Measurements from ENCODE around the gene UGGT2.
A peak's percentile ranks its signal among the peaks of the same experiment; 100 is the strongest.
"Not testable (repeated sequence)": the region's sequence is repeated elsewhere in the genome, so short reads cannot be mapped to it uniquely, and the experiment has no call there.

The UGGT2 gene

DNA sequence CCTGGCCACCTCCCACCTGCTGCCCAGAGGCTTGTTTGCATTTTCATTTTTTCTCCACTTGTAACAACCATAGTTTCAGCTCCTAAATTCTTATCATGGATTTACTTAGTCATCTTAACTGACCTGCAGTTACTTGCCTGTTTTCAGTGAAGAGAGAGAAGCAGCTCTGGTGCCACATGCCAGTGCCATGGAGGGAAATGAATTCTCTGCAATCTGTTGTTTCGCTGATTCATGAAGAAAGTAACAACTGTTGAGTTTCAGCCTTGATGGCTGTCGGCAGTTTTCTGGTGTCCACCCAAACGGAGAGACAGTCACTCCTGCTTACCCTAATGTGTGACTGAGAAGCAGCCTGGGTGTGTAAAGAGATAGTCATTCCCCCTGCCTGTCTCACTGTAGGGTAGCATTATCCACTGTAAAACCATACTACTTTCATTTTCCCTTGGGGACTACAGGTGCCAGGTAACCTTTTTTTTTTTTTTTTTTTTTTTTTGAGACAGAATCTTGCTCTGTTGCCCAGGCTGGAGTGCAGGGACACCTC is 260.1 kb downstream of the UGGT2 start:
- no peak for DNase-seq

DNA sequence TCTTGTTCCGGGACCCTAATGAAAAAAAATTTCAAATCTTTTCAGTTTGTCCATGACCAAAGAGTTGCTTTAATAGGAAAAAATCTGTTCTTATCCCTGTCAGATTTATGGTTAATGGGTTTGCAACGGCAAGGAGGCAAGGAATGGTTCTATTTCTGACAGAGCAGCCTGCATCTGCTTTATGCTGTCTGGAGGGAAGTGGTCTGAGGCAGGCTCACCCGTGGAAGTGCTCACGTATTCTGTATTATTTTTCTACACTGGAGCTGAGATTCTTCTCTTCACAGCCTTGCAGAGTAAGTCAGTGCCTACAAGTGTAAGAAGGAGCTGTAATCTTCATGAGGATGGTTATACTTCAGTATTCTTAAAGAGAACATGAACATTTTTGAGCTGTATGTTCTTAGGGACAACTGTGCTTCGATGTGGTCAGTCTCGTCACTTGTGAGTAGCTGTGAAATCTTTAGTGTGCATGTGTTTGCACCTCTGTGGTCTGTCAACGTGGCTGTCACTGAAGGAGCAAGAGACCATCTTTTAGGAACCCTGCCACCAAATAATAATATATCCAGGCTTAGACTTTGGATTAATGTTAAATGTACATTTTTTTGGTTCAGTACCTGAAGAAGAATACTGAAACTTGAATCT is 262.0 kb downstream of the UGGT2 start:
- DNase-seq = no peak

DNA sequence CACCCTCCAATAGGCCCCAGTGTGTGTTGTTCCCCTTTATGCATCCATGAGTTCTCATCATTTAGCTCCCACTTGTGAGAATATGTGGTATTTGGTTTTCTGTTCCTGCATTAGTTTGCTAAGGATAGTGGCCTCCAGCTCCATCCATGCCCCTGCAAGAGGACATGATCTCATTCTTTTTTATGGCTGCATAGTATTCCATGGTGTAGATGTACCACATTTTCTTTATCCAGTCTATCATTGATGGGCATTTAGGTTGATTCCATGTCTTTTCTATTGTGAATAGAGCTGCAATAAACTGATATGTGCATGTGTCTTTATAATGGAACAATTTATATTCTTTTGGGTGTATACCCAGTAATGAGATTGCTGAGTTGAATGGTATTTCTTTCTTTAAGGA is 263.9 kb downstream of the UGGT2 start:
- DNase-seq = not testable (repeated sequence)

DNA sequence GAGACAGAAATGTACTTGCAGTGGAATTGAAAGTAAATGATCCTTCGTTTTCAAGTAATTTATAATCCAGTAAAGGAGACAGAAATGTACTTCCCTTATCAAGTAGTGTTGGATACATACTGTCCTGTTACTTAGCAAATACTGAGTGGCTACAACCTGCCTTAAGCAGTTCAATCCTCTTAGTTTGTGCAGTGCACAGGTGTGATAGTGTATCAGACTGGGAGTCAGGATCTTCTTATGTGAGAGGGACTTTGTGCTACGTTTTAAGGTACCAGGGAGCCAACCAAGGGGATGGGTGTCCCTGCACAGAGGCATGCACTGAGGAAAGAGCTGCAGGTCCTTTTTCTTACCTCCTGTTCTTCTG is 265.1 kb downstream of the UGGT2 start:
- DNase-seq = no peak

DNA sequence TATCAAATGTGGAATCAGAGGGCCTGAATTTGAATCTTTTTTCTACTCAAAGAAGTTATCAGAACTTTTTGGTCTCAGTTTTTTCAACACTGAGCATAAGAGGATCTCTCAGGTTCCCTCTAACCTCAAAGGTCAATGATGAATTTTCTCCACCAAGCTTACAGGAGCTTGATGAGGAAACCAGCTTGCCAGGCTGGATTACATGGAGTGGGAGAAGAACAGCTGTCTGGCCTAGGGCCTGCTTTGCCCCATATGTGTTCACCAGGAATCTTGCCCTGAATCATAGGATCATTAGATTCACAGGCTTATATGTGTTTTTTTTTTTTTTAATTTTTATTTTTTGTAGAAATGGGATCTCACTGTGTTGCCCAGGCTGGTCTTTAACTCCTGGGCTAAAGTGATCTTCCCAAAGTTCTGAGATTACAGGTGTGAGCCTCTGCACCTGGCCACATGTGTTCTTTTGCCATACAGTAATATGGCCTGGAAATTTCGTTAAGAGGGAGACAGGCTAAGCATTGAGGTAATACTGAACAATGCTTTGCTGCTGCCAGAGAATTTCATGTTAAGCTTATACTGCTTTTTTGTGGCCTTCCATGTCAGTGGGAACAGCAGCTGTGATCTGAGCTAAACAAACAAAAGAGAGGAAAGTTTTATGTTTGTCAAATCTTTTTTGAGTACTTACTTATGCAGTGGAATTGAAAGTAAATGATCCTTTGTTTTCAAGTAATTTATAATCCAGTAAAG is 265.7 kb downstream of the UGGT2 start:
- peak; percentile 10 for DNase-seq

DNA sequence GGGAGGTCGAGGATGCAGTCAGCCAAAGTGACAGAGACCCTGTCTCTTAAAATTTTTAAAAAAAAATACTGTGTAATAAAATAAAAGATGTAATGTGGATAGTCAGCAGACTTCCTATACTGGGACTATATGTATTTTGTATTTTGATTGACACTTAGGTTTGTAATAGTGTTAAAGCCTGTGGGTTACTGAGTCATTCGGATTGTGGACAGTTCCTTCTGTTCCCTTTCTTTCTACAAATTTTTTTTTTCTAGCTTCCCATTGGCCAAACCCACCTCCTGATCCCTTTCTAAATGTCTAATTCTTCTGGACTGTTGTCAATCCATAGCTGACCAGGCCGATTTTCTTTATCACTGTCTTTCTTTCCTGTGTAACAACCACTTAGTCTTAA is 268.3 kb downstream of the UGGT2 start:
- peak; percentile 60 for DNase-seq

DNA sequence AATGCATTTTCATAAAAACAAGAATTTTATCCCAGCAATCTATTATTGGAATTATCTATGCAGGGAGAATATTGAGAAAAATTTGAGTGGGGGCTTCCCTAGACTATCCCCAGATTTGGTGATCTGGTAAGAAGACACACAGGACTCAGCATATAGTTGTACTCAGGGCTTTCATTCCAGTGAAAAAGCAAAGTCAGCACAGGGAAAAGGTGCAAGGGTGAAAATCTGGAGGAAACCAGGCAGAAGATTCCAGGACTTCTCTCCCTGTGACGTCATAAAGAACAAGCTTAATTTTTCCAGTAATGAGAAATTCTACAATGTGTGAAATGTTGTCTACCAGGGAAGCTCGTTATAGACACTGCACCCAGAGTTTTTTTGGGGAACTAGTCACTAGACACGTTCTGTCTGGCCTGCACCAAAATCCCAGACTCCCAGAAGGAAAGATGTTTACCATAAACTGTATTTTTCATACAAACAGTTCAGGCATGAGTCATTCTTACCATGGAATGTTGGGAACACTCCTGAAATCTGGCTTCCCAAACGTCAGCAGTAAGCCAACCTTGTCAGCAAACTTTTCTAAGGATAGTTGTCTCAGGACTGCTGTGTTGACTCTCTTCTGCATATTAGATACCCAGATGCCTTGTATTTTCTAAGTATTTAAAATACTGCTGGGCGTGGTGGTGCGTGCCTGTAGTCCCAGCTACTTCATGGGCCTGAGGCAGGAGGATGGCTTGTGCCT is 268.9 kb downstream of the UGGT2 start:
- DNase-seq = peak; percentile 87

DNA sequence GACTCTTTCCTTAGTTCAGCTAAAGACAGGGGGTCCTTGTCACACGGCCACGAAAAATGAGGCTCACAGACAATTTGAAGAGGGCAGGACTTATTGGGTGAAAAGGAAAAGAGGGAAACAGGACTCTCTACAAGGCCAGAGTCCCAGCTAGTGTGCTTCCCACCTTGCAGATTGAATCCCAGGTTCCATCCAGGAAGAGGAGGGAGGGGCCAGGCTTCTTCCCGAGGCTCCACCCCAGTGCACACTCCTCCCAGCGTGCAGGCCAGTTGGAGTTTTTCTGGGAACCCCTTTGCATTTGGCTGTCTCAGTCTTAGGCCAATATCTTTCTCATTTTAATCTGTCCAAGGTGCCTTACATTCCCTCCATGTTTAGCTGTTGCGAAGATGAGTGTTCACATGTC is 269.5 kb downstream of the UGGT2 start:
- no peak for DNase-seq

DNA sequence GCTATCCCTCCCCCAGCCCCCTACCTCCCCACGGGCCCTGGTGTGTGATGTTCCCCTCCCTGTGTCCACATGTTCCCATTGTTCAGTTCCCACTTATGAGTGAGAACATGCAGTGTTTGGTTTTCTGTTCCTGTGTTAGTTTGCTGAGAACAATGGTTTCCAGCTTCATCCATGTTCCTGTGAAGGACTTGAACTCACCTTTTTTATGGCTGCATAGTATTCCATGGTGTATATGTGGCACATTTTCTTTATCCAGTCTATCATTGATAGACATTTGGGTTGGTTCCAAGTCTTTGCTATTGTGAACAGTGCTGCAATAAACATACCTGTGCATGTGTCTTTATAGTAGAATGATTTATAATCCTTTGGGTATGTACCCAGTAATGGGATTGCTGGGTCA is 271.3 kb downstream of the UGGT2 start:
- DNase-seq = not testable (repeated sequence)

DNA sequence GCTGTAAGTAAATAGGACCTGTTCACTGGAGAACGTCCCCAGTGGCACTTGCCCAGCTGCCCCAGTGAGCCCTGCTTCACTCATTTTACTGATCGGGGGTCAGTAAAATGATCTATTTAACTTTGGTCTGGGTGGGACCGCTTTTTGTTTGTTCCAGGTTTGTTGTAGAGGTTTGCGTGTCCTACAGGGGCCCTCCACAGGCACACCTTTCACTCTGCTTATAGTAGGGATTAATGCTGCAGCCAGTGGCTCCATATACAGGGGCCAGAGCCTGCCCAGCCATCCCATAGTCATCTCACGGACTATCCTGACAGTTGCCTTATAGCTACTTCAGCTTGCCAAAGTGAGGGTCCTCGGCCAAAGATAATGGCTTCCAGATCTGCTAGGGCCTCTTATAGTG is 272.2 kb downstream of the UGGT2 start:
- DNase-seq = no peak

DNA sequence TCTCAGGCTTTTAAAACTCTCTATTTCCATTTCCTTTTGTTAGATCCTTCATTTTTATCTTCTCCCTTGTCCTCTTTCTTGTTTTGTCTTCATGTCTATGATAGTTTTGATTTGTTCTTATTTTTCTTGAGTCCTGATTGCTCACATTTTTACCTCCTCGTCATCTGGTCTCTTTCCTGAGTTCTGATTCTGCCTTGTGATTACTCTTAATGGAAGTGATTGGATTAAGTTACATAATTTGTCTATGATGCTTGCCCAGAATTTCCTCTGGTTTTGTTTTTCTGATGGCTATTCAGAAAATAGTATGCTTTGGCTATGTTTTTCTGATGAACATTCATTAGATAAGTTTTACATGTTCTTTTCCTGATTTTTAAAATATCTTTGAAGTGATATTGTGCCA is 273.7 kb downstream of the UGGT2 start:
- DNase-seq = no peak

DNA sequence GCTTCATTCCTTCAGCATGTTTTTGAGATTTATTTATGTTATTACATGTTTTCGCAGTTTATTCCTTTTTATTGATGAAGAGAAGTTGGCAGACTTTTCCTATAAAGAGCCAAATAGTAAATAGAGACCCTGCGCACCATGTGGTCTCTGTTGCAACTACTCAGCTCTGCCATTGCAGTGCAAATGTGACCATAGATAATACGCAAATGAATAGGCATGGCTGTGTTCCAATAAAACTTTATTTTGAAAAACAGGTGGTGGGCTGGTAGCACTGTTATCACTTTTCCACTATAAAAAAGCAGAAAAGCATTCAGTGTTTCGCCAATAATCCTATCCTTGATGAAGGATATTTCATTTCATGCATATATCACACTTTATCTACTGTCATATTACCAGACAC is 281.3 kb downstream of the UGGT2 start:
- no peak for DNase-seq

DNA sequence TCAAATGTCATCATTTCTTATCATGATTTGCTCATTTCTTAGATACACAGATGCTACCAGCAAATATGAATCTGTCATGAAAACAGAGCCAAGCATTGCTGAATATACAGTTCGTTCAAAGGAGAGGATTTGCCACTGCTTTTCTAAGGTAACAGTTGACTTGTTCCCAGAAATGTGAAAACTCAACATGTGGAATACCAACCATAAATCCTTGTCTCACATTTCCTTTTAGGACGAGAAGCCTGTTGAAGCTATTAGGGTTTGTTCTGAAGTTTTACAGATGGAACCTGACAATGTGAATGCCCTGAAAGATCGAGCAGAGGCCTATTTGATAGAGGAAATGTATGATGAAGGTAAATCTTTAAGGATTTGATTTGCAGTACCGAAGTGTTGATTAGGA is 289.6 kb downstream of the UGGT2 start:
- DNase-seq = no peak

DNA sequence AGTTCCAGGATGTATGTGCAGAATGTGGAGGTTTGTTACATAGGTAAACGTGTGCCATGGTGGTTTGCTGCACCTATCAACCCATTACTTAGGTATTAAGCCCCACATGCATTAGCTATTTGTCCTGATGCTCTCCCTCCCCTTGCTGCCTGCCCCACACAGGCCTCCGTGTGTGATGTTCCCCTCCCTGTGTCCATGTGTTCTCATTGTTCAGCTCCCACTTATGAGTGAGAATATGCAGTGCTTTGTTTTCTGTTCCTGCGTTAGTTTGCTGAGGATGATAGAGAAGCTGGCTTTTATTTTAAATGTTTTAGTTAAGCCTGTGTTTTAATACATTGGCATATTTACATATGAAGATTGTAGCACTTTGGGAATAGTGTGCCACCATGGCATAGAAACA is 290.6 kb downstream of the UGGT2 start:
- DNase-seq = not testable (repeated sequence)

DNA sequence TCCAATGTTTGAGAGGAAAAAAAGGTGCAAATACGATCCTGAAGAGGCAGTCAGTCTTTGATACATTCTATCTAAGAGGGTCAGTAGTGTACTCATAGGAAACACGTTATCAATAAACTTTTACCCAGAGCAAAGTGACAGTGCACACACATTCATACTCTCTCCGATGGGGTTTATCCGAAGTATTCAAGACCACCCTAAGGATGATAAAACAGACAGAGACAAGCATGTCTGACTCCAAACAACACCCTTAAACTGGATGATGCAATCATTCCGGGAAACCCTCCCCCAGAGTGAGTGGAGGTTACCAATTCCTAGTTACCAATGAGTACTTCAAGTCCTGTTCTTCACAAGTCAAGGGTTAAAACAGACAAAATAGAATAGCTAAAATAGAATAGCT is 297.1 kb downstream of the UGGT2 start:
- peak; percentile 18 for DNase-seq

DNA sequence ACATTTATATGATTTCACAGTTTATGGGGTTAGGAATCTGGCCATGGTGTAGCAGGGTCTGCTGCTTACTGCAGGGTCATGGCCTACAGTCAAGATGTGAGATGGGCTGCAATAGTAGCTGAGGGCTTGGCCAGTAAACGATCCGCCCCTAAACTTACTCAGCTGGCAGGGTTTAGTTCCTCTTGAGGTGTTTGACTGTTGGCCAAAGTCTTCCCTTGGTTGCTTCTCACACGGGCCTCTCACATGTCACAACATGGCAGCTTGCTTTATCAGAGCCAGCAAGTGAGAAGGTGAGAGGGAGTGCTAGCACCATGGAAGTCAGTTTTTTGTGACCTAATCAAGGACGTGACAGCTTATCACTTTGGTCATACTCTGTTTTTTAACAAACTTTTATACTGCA is 299.1 kb downstream of the UGGT2 start:
- no peak for DNase-seq

DNA sequence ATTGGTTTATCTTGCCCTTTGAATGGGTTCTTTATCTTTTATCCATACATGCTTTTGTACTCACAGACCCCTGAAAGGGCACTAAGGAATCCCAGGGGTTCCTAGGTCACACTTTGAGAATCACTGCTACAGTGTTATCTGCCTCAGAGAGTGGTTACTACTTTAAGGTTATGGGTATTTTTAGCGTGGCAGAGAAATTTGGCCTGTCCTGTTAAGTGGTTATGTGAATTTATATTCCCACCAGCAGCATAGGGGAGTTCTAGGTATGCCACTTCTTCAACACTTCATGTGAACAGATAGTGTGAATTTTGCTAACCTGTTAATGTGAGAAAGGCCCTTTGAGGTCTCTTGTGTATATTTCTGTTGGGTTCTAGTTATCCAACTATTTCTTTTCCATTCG is 300.5 kb downstream of the UGGT2 start:
- no peak for DNase-seq

Data from fibroblast of upper back skin (primary cell).